HL-60/S4 (cell line): ENCODE measurements around the gene SGTA.

Experiments
- in situ Hi-C: fragments of 300-500 bp; cut with MboI; formaldehyde crosslinking; loops from 2 replicates; pipeline ENCODE4 v1.14.3; 2022; ENCODE audit warnings: low sequenced_read_pairs

The SGTA gene

GRCh38 chr19:2774083-2774679 lies 8.9 kb downstream of the SGTA start:
- in situ Hi-C loops = no loop called here

GRCh38 chr19:2771786-2772674 lies 11.0 kb downstream of the SGTA start:
- in situ Hi-C loops = no loop called here

- in situ Hi-C loops = no loop called here
Observed at GRCh38 chr19:2770055-2771013, 12.7 kb downstream of the SGTA start.

GRCh38 chr19:2769218-2769617 lies 13.9 kb downstream of the SGTA start:
- in situ Hi-C loops = no loop called here

- in situ Hi-C loops = no loop called here
Observed at GRCh38 chr19:2768365-2769132, 14.5 kb downstream of the SGTA start.

- in situ Hi-C loops = no loop called here
Observed at GRCh38 chr19:2767688-2768087, 15.4 kb downstream of the SGTA start.

GRCh38 chr19:2766594-2767372 lies 16.3 kb downstream of the SGTA start:
- in situ Hi-C loops = no loop called here

GRCh38 chr19:2765376-2765775 lies 17.7 kb downstream of the SGTA start:
- in situ Hi-C loops = no loop called here

- in situ Hi-C loops = no loop called here
Observed at GRCh38 chr19:2764945-2765344, 18.1 kb downstream of the SGTA start.

GRCh38 chr19:2763687-2764086 lies 19.4 kb downstream of the SGTA start:
- in situ Hi-C loops = no loop called here

GRCh38 chr19:2762783-2763496 lies 20.1 kb downstream of the SGTA start:
- in situ Hi-C loops = no loop called here

GRCh38 chr19:2761876-2762782 lies 20.9 kb downstream of the SGTA start:
- in situ Hi-C loops = no loop called here

- in situ Hi-C loops = no loop called here
Observed at GRCh38 chr19:2761309-2761677, 21.8 kb downstream of the SGTA start.

GRCh38 chr19:2759965-2760364 lies 23.1 kb downstream of the SGTA start:
- in situ Hi-C loops = no loop called here

- in situ Hi-C loops = no loop called here
Observed at GRCh38 chr19:2759362-2759761, 23.7 kb downstream of the SGTA start.

- in situ Hi-C loops = no loop called here
Observed at GRCh38 chr19:2758601-2759313, 24.3 kb downstream of the SGTA start.
